ENCODE measurements around the gene LPP.

Gene LPP

DNA sequence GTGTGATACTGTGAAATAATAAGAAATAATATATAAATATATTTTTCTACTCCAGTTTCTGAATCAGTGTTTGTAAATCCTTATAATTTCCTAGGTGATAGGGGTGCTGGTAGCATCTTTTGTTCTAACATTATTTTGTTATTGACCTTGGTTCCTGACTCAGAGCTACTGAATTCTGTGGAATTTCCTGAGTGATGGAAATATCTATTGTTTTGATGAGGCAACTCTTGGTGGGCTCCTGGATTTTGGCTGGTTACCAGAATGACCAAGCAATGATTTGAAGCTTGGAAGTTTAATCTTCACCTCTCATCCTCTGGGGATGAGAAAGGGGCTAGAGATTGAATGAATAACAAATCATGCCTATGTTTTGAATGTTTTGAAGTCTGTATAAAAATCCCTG is 377.3 kb downstream of the LPP start:
- H3F3A ChIP-seq (ENCODE audit: control insufficient read depth, insufficient read depth): no peaks in the 10 kb centered on the region
- H4K20me1 ChIP-seq (ENCODE audit: control insufficient read depth, insufficient read depth, low read depth, low read length): no peaks in the 10 kb centered on the region
- no peak overlapping the region for H3K27ac ChIP-seq (ENCODE audit: low read depth, low read length)
- no peaks in the 10 kb centered on the region for H3K9me3 ChIP-seq (ENCODE audit: control insufficient read depth, insufficient read depth, low read length)
- H3K9me2 ChIP-seq (replicated peaks; ENCODE audit: control insufficient read depth, low read length): no peaks in the 10 kb centered on the region
- H3K4me2 ChIP-seq (ENCODE audit: low read length): no peak overlapping the region
- no peak overlapping the region for H3K4me3 ChIP-seq (ENCODE audit: low read length)
- TF ChIP-seq EZH2phosphoT487 (IDR thresholded peaks at IDR 0.05; ENCODE audit: borderline replicate concordance, low read length): no peak
- no peak for TF ChIP-seq CTCF (IDR thresholded peaks at IDR 0.05; ENCODE audit: low read depth, low read length, poor library complexity, severe bottlenecking)
- no peaks in the 10 kb centered on the region for H3K36me3 ChIP-seq (ENCODE audit: control insufficient read depth, low read length)
- no peaks in the 10 kb centered on the region for H3K27me3 ChIP-seq (ENCODE audit: control insufficient read depth, low read length)
- no peaks in the 10 kb centered on the region for H3K79me2 ChIP-seq (ENCODE audit: control insufficient read depth, low read length)
- H3K4me1 ChIP-seq (ENCODE audit: control insufficient read depth, low read length): no peaks in the 10 kb centered on the region; the same call in 1 of the 2 replicates

DNA sequence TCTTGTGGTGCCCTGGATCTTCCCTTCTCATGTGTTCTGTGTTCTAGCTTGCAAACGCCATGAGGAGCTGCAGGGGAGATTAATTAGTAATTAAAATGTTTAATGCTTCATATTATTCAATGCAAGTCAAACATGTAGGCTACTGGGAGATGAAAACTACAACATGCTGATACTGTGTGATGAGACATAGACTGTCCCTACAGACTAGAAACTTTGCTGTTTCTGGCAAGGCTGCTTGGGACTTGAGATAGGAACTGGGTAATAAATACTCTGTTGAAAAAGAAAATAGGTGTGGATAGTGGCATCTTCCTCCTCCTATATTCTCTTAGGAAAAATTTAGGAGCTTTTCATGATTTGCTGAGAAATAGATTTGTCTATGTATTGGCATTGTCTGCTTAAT is 379.2 kb downstream of the LPP start:
- no peaks in the 10 kb centered on the region; the same call in 1 of the 2 replicates for H3K4me1 ChIP-seq (ENCODE audit: control insufficient read depth, low read length)

GRCh38 chr3:188533612-188534357 is 379.8 kb downstream of the LPP start:
- Histone ChIP-seq H3K79me2 (ENCODE audit: control insufficient read depth, low read length) (no peaks in the 10 kb centered on the region), H3K27me3 (ENCODE audit: control insufficient read depth, low read length) (no peaks in the 10 kb centered on the region), H3K4me1 (ENCODE audit: control insufficient read depth, low read length) (no peaks in the 10 kb centered on the region; the same call in 1 of the 2 replicates), H3F3A (ENCODE audit: control insufficient read depth, insufficient read depth) (no peaks in the 10 kb centered on the region), H3K9me2 (replicated peaks; ENCODE audit: control insufficient read depth, low read length) (no peaks in the 10 kb centered on the region), H3K9me3 (ENCODE audit: control insufficient read depth, insufficient read depth, low read length) (no peaks in the 10 kb centered on the region), H3K27ac (ENCODE audit: low read depth, low read length) (no peak overlapping the region), H3K36me3 (ENCODE audit: control insufficient read depth, low read length) (no peaks in the 10 kb centered on the region), H4K20me1 (ENCODE audit: control insufficient read depth, insufficient read depth, low read depth, low read length) (no peaks in the 10 kb centered on the region), H3K4me2 (ENCODE audit: low read length) (no peak overlapping the region), H3K4me3 (ENCODE audit: low read length) (no peak overlapping the region)
- no peak for TF ChIP-seq CTCF (IDR thresholded peaks at IDR 0.05; ENCODE audit: low read depth, low read length, poor library complexity, severe bottlenecking)
- no peak for TF ChIP-seq EZH2phosphoT487 (IDR thresholded peaks at IDR 0.05; ENCODE audit: borderline replicate concordance, low read length)

More for the DNA sequence above, 379.2 kb downstream of the LPP start:
- no peaks in the 10 kb centered on the region for H4K20me1 ChIP-seq (ENCODE audit: control insufficient read depth, insufficient read depth, low read depth, low read length)
- no peaks in the 10 kb centered on the region for H3K27me3 ChIP-seq (ENCODE audit: control insufficient read depth, low read length)
- H3K9me3 ChIP-seq (ENCODE audit: control insufficient read depth, insufficient read depth, low read length): no peaks in the 10 kb centered on the region
- no peaks in the 10 kb centered on the region for H3K9me2 ChIP-seq (replicated peaks; ENCODE audit: control insufficient read depth, low read length)
- no peaks in the 10 kb centered on the region for H3F3A ChIP-seq (ENCODE audit: control insufficient read depth, insufficient read depth)
- no peak overlapping the region for H3K27ac ChIP-seq (ENCODE audit: low read depth, low read length)
- H3K4me2 ChIP-seq (ENCODE audit: low read length): no peak overlapping the region
- no peaks in the 10 kb centered on the region for H3K79me2 ChIP-seq (ENCODE audit: control insufficient read depth, low read length)
- no peak overlapping the region for H3K4me3 ChIP-seq (ENCODE audit: low read length)
- TF ChIP-seq EZH2phosphoT487 (IDR thresholded peaks at IDR 0.05; ENCODE audit: borderline replicate concordance, low read length) (no peak), CTCF (IDR thresholded peaks at IDR 0.05; ENCODE audit: low read depth, low read length, poor library complexity, severe bottlenecking) (no peak)
- no peaks in the 10 kb centered on the region for H3K36me3 ChIP-seq (ENCODE audit: control insufficient read depth, low read length)
